HL-60 (cell line): ENCODE measurements around the gene SECTM1.

ENCODE experiments used
- CTCF ChIP-seq: IDR thresholded peaks from one replicate; pipeline ENCODE4 v1.5.1; 2011; ENCODE audit warnings: low read length, control low read depth, inconsistent platforms; ENCODE audit not compliant: insufficient read depth
- GABPA ChIP-seq: IDR thresholded peaks from 2 replicates; pipeline ENCODE4 v1.6.1; 2012; ENCODE audit warnings: low read depth
- POLR2AphosphoS5 ChIP-seq: IDR thresholded peaks from 2 replicates; pipeline ENCODE4 v1.6.1; 2012; ENCODE audit warnings: low read depth
- REST ChIP-seq: IDR thresholded peaks from 2 replicates; pipeline ENCODE4 v1.6.1; 2012; ENCODE audit warnings: low read depth; ENCODE audit not compliant: insufficient replicate concordance
- SPI1 ChIP-seq: IDR thresholded peaks from 2 replicates; pipeline ENCODE4 v1.6.1; 2012; ENCODE audit warnings: low read depth, mild to moderate bottlenecking, borderline replicate concordance

GRCh38 chr17:82375359-82376041 is 41.9 kb upstream of the SECTM1 start:
- TF ChIP-seq CTCF = no peak
- no peak for TF ChIP-seq GABPA
- no peak for TF ChIP-seq REST
- TF ChIP-seq POLR2AphosphoS5 = no peak
- no peak for TF ChIP-seq SPI1
